HEK293 (cell line): Measurements from ENCODE around the gene MLLT3.

ENCODE experiments used
- CTCF ChIA-PET: fragments of 350-600 bp; formaldehyde crosslinking; extraction: SDS; loops from one replicate; lab custom pipeline; 2021; ENCODE audit warnings: antibody characterized with exemption; lab: Yijun Ruan, JAX
- POLR2A ChIA-PET: fragments of 300-600 bp; formaldehyde crosslinking; extraction: SDS; loops from one replicate; lab custom pipeline; 2020; ENCODE audit warnings: antibody characterized with exemption, inconsistent platforms; lab: Yijun Ruan, JAX
- H3K27ac ChIP-seq: fragments of 200-500 bp; sonication (Bioruptor generic); 2 replicates; pipeline ENCODE4 v1.5.1; 2014; ENCODE audit warnings: low read depth, low read length, control low read depth, inconsistent platforms; ENCODE audit errors: extremely low read depth
- H3K36me3 ChIP-seq, 2 experiments: fragments of 200-500 bp in 1 of 2; sonication (Bioruptor generic) in 1 of 2; 1 replicate in 1 of 2; 2 replicates in 1 of 2; pipeline ENCODE4 v1.5.1; 2014 to 2017; ENCODE audit warnings: inconsistent platforms in 2 of 2, low read length in 2 of 2; ENCODE audit not compliant: control insufficient read depth in 2 of 2, insufficient read depth in 1 of 2
- H3K4me1 ChIP-seq: fragments of 200-500 bp; sonication (Bioruptor generic); 2 replicates; pipeline ENCODE4 v1.5.1; 2014; ENCODE audit warnings: mild to moderate bottlenecking, low read length, inconsistent platforms; ENCODE audit not compliant: control insufficient read depth, insufficient read depth
- H3K4me3 ChIP-seq: 2 replicates; pipeline ENCODE4 v1.5.1; 2011; ENCODE audit warnings: low read depth, mild to moderate bottlenecking, control low read depth, low read length, moderate library complexity
- H3K9me3 ChIP-seq: fragments of 200-500 bp; sonication (Bioruptor generic); 2 replicates; pipeline ENCODE4 v1.5.1; 2014; ENCODE audit warnings: low read depth, low read length, inconsistent platforms; ENCODE audit not compliant: control insufficient read depth, insufficient read depth
- HOXC10 ChIP-seq: sonication (generic); formaldehyde crosslinking; IDR thresholded peaks from 2 replicates; pipeline ENCODE4 v1.8.1; 2023; ENCODE audit warnings: mild to moderate bottlenecking, missing genetic modification reagents
- KLF10 ChIP-seq: fragments of 450-650 bp; IDR thresholded peaks from 2 replicates; pipeline ENCODE4 v1.5.1; 2018; ENCODE audit warnings: missing biosample characterization, mild to moderate bottlenecking, missing genetic modification characterization
- KLF7 ChIP-seq: fragments of 450-650 bp; formaldehyde crosslinking; IDR thresholded peaks from 2 replicates; pipeline ENCODE4 v1.5.1; 2016; ENCODE audit warnings: missing biosample characterization, missing genetic modification characterization, borderline replicate concordance
- MZF1 ChIP-seq: fragments of 450-650 bp; formaldehyde crosslinking; IDR thresholded peaks from 2 replicates; pipeline ENCODE4 v1.5.1; 2017; ENCODE audit warnings: missing biosample characterization, missing genetic modification characterization, borderline replicate concordance
- SCRT2 ChIP-seq: fragments of 450-650 bp; formaldehyde crosslinking; IDR thresholded peaks from 2 replicates; pipeline ENCODE4 v1.5.1; 2016; ENCODE audit warnings: missing biosample characterization, missing genetic modification characterization
- SP3 ChIP-seq: fragments of 450-650 bp; formaldehyde crosslinking; IDR thresholded peaks from 2 replicates; pipeline ENCODE4 v1.5.1; 2016; ENCODE audit warnings: missing biosample characterization, missing genetic modification characterization
- ZFP41 ChIP-seq: fragments of 450-650 bp; formaldehyde crosslinking; IDR thresholded peaks from 2 replicates; pipeline ENCODE4 v1.5.1; 2016; ENCODE audit warnings: missing biosample characterization, missing genetic modification characterization, borderline replicate concordance
- ZNF146 ChIP-seq: fragments of 450-650 bp; formaldehyde crosslinking; IDR thresholded peaks from 2 replicates; pipeline ENCODE4 v1.5.1; 2016; ENCODE audit warnings: missing biosample characterization, missing genetic modification characterization
- ZNF157 ChIP-seq: fragments of 450-650 bp; formaldehyde crosslinking; IDR thresholded peaks from 2 replicates; pipeline ENCODE4 v1.5.1; 2016; ENCODE audit warnings: missing biosample characterization, missing genetic modification characterization
- ZNF174 ChIP-seq: fragments of 450-650 bp; formaldehyde crosslinking; IDR thresholded peaks from 2 replicates; pipeline ENCODE4 v1.5.0; 2017; ENCODE audit warnings: missing biosample characterization, mild to moderate bottlenecking, missing genetic modification characterization
- ZNF280C ChIP-seq: fragments of 450-650 bp; formaldehyde crosslinking; IDR thresholded peaks from 2 replicates; pipeline ENCODE4 v1.5.1; 2016; ENCODE audit warnings: missing biosample characterization, missing genetic modification characterization
- ZNF324 ChIP-seq: fragments of 450-650 bp; formaldehyde crosslinking; IDR thresholded peaks from 2 replicates; pipeline ENCODE4 v1.5.1; 2016; ENCODE audit warnings: missing biosample characterization, missing genetic modification characterization
- ZNF341 ChIP-seq: fragments of 450-650 bp; formaldehyde crosslinking; IDR thresholded peaks from 2 replicates; pipeline ENCODE4; 2016; ENCODE audit warnings: low read depth, missing biosample characterization, missing genetic modification characterization
- ZNF510 ChIP-seq: fragments of 450-650 bp; formaldehyde crosslinking; IDR thresholded peaks from 2 replicates; pipeline ENCODE4 v1.5.1; 2018; ENCODE audit warnings: mild to moderate bottlenecking, missing genetic modification characterization, missing biosample characterization; ENCODE audit not compliant: insufficient replicate concordance
- ZNF558 ChIP-seq: fragments of 450-650 bp; formaldehyde crosslinking; IDR thresholded peaks from 2 replicates; pipeline ENCODE4 v1.5.1; 2016; ENCODE audit warnings: missing biosample characterization, missing genetic modification characterization
- ZNF624 ChIP-seq: fragments of 450-650 bp; formaldehyde crosslinking; IDR thresholded peaks from 2 replicates; pipeline ENCODE4 v1.5.1; 2017; ENCODE audit warnings: missing biosample characterization, missing genetic modification characterization
- ZNF626 ChIP-seq: fragments of 450-650 bp; sonication (Bioruptor Pico); formaldehyde crosslinking; IDR thresholded peaks from 2 replicates; pipeline ENCODE4 v1.5.1; 2018; ENCODE audit warnings: missing biosample characterization, missing genetic modification characterization, inconsistent platforms
- ZNF692 ChIP-seq: fragments of 450-650 bp; formaldehyde crosslinking; IDR thresholded peaks from 2 replicates; pipeline ENCODE4 v1.5.1; 2016; ENCODE audit warnings: missing biosample characterization, missing genetic modification characterization
- ZNF785 ChIP-seq: fragments of 450-650 bp; formaldehyde crosslinking; IDR thresholded peaks from 2 replicates; pipeline ENCODE4 v1.5.1; 2016; ENCODE audit warnings: missing biosample characterization, missing genetic modification characterization
- ZSCAN23 ChIP-seq: fragments of 450-650 bp; formaldehyde crosslinking; IDR thresholded peaks from 2 replicates; pipeline ENCODE4 v1.5.1; 2016; ENCODE audit warnings: missing biosample characterization, missing genetic modification characterization
- ZXDB ChIP-seq: fragments of 450-650 bp; formaldehyde crosslinking; IDR thresholded peaks from 2 replicates; pipeline ENCODE4 v1.5.1; 2016; ENCODE audit warnings: missing biosample characterization, missing genetic modification characterization
- TF ChIP-seq, protein P1 (sequence below): fragments of 450-650 bp; formaldehyde crosslinking; IDR thresholded peaks from 2 replicates; pipeline ENCODE4 v1.5.1; 2017; ENCODE audit warnings: missing biosample characterization, mild to moderate bottlenecking, missing genetic modification characterization, moderate library complexity
- TF ChIP-seq, protein P2 (sequence below): fragments of 450-650 bp; formaldehyde crosslinking; IDR thresholded peaks from 2 replicates; pipeline ENCODE4 v1.5.1; 2016; ENCODE audit warnings: missing biosample characterization, missing genetic modification characterization

The MLLT3 gene

DNA sequence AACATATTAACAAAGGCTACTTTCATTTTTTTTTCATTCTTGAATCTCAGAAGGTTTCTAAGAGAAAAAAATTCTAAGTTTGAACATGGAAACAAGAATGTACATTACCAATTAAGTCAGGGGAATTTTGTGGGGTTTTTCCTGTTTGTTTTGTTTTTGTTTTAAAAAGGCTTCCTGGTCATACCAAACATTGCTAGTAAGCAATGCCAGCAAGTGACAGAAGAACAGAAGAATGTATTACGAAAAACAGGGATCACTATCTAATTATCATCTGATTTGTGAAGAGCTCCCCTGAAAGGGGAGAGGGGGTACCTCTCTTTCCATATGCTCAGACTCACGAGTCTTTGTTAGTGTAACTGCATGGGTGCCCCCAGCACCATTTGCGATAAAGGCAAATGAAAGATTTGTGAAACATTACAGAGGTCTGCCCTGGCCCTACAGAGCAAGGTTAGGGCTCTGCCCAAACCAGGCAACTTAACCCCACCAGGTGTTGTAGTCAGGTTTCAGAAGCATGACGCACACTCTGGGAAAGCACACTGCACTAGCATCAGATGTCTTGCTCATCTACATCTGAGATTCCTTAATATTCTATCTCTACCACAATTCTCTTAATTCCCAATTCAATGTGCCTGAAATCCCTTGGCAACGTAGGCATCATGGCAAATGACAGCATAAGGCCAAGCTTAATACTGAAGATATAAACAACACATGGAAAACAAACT lies 268.2 kb downstream of the MLLT3 start:
- peaks cover 0 to 20% of the 10 kb centered on the region in 2 experiments; a peak in 1 of 3 replicates for H3K36me3 ChIP-seq
- H3K4me3 ChIP-seq: no peak overlapping the region
- H3K27ac ChIP-seq: no peak overlapping the region
- TF ChIP-seq ZFP41 (no peak), ZNF510 (tag by site-specific recombination) (no peak), SCRT2 (tag by site-specific recombination) (no peak), KLF10 (tag by site-specific recombination) (no peak), ZNF280C (no peak), ZNF785 (tag by site-specific recombination) (no peak), ZNF341 (tag by site-specific recombination) (no peak), ZNF558 (tag by site-specific recombination) (no peak), HOXC10 (no peak), ZNF157 (tag by site-specific recombination) (no peak), ZNF146 (tag by site-specific recombination) (no peak), ZNF324 (tag by site-specific recombination) (no peak), ZNF626 (no peak), ZNF174 (no peak)
- TF ChIP-seq, protein P1, sequence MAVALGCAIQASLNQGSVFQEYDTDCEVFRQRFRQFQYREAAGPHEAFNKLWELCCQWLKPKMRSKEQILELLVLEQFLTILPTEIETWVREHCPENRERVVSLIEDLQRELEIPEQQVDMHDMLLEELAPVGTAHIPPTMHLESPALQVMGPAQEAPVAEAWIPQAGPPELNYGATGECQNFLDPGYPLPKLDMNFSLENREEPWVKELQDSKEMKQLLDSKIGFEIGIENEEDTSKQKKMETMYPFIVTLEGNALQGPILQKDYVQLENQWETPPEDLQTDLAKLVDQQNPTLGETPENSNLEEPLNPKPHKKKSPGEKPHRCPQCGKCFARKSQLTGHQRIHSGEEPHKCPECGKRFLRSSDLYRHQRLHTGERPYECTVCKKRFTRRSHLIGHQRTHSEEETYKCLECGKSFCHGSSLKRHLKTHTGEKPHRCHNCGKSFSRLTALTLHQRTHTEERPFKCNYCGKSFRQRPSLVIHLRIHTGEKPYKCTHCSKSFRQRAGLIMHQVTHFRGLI (tag by site-specific recombination): no peak
- TF ChIP-seq, protein P2, sequence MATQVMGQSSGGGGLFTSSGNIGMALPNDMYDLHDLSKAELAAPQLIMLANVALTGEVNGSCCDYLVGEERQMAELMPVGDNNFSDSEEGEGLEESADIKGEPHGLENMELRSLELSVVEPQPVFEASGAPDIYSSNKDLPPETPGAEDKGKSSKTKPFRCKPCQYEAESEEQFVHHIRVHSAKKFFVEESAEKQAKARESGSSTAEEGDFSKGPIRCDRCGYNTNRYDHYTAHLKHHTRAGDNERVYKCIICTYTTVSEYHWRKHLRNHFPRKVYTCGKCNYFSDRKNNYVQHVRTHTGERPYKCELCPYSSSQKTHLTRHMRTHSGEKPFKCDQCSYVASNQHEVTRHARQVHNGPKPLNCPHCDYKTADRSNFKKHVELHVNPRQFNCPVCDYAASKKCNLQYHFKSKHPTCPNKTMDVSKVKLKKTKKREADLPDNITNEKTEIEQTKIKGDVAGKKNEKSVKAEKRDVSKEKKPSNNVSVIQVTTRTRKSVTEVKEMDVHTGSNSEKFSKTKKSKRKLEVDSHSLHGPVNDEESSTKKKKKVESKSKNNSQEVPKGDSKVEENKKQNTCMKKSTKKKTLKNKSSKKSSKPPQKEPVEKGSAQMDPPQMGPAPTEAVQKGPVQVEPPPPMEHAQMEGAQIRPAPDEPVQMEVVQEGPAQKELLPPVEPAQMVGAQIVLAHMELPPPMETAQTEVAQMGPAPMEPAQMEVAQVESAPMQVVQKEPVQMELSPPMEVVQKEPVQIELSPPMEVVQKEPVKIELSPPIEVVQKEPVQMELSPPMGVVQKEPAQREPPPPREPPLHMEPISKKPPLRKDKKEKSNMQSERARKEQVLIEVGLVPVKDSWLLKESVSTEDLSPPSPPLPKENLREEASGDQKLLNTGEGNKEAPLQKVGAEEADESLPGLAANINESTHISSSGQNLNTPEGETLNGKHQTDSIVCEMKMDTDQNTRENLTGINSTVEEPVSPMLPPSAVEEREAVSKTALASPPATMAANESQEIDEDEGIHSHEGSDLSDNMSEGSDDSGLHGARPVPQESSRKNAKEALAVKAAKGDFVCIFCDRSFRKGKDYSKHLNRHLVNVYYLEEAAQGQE (tag by site-specific recombination): no peak
- peaks cover 11% of the 10 kb centered on the region for H3K4me1 ChIP-seq
- CTCF ChIA-PET: interaction anchor here (0.7 to 2.4 kb wide), 3 partner anchors 93 to 587 kb away, joined by 3 to 21 read pairs (median 4); partner anchors contain the start of gene MLLT3
- POLR2A ChIA-PET: no interaction called here
- H3K9me3 ChIP-seq: no peaks in the 10 kb centered on the region

DNA sequence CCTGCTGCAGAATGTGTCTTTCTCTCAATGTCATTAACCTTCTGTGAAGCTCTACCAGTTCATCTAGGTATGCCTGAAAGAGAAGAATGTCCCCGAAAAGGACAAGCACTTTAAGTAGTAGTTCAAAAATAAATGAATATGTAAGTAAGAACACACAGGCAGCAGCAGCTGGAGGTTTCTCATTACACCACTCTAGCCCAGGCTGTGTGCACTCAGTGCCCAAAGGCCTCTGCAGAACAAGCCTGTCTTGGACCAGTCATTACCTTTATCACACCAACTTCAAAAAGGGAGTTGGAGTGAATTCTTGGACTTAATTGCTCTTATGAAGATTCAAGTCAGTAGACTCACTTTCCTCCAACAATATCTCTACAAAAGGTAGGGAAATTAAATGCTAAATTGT lies 268.8 kb downstream of the MLLT3 start:
- Histone ChIP-seq H3K36me3 (peaks cover 0 to 20% of the 10 kb centered on the region in 2 experiments; a peak in 1 of 3 replicates), H3K9me3 (no peaks in the 10 kb centered on the region), H3K4me1 (peaks cover 11% of the 10 kb centered on the region), H3K4me3 (no peak overlapping the region), H3K27ac (no peak overlapping the region)
- CTCF ChIA-PET: interaction anchor here (0.7 to 2.4 kb wide), 2 partner anchors 356 to 588 kb away, joined by 3 to 21 read pairs; no protein-coding TSS in a partner anchor
- TF ChIP-seq MZF1 (tag by site-specific recombination) (no peak), KLF7 (no peak), ZNF624 (no peak), ZSCAN23 (no peak), ZNF692 (tag by site-specific recombination) (no peak), ZXDB (tag by site-specific recombination) (no peak), SP3 (tag by site-specific recombination) (no peak)
- POLR2A ChIA-PET: interaction anchor here (0.5 kb wide), 1 partner anchor 269 kb away, joined by 3 read pairs; the partner anchor contains the start of gene MLLT3
